PC-9 (cell line): Measurements from ENCODE around the gene CERCAM. TPM values are rescaled to one million over a fixed set of nuclear protein-coding genes. Genes with fewer than 3 reads are reported as not detected.

Source experiments
- BruUV-seq: library from RNA; stranded (reverse); fragments of 400-500 nt; replicated peaks from 2 replicates; lab custom pipeline; 2021; lab: Mats Ljungman, UMichigan
- CTCF ChIA-PET: fragments of 300-600 bp; sonication (Branson Sonifier 250); formaldehyde crosslinking; loops from one replicate; lab custom pipeline; 2022; ENCODE audit warnings: antibody characterized with exemption; lab: Charles Lee
- POLR2A ChIA-PET: fragments of 300-600 bp; sonication (Branson Sonifier 250); formaldehyde crosslinking; loops from one replicate; lab custom pipeline; 2022; ENCODE audit warnings: antibody characterized with exemption; ENCODE audit not compliant: unreplicated experiment; lab: Charles Lee
- DNase-seq, 2 experiments: peaks; one replicate each; pipeline versions ENCODE4 v3.0.0 to v3.0.0-alpha.2; 2015 to 2022; ENCODE audit warnings: mixed read lengths in 1 of 2
- H2AFZ ChIP-seq: fragments of 200-600 bp; sonication (generic); 2 replicates; pipeline ENCODE4 v1.8.1; 2017; ENCODE audit warnings: antibody characterized with exemption
- H3F3A ChIP-seq: fragments of 200-600 bp; sonication (generic); 2 replicates; pipeline ENCODE4 v1.8.1; 2017; ENCODE audit warnings: antibody characterized with exemption, mild to moderate bottlenecking, low read depth; ENCODE audit not compliant: insufficient read depth
- H3K27ac ChIP-seq: fragments of 200-600 bp; sonication (generic); 2 replicates; pipeline ENCODE4 v1.6.1; 2016; ENCODE audit warnings: mixed run types
- H3K27me3 ChIP-seq: fragments of 200-600 bp; sonication (generic); 2 replicates; pipeline ENCODE4 v1.6.1; 2016; ENCODE audit warnings: low read depth, mixed run types; ENCODE audit not compliant: insufficient read depth
- H3K36me3 ChIP-seq: fragments of 200-600 bp; sonication (generic); 2 replicates; pipeline ENCODE4 v1.6.1; 2016; ENCODE audit warnings: low read depth, mixed run types
- H3K4me1 ChIP-seq: fragments of 200-600 bp; sonication (generic); replicated peaks from 2 replicates; pipeline ENCODE4 v1.6.1; 2016; ENCODE audit warnings: mixed run types; ENCODE audit not compliant: insufficient read depth
- H3K4me2 ChIP-seq: fragments of 200-600 bp; sonication (generic); 2 replicates; pipeline ENCODE4 v1.6.1; 2017; ENCODE audit warnings: mixed run types
- H3K4me3 ChIP-seq: fragments of 200-600 bp; sonication (generic); 2 replicates; pipeline ENCODE4 v1.6.1; 2016; ENCODE audit warnings: mixed run types
- H3K79me2 ChIP-seq: fragments of 200-600 bp; sonication (generic); 2 replicates; pipeline ENCODE4 v1.6.1; 2017; ENCODE audit warnings: low read depth, mixed run types
- H3K9me2 ChIP-seq: fragments of 200-600 bp; sonication (generic); 2 replicates; pipeline ENCODE4 v1.8.1; 2017; ENCODE audit warnings: mild to moderate bottlenecking; ENCODE audit not compliant: insufficient read depth
- H3K9me3 ChIP-seq: fragments of 200-600 bp; sonication (generic); 2 replicates; pipeline ENCODE4 v1.8.1; 2016; ENCODE audit warnings: low read depth; ENCODE audit not compliant: insufficient read depth
- H4K20me1 ChIP-seq: fragments of 200-600 bp; sonication (generic); 2 replicates; pipeline ENCODE4 v1.8.1; 2017; ENCODE audit not compliant: insufficient read depth
- CTCF ChIP-seq: fragments of 200-600 bp; sonication (generic); conservative IDR thresholded peaks from 2 replicates; pipeline ENCODE4 v1.6.1; 2017; ENCODE audit warnings: mixed run types, antibody characterized with exemption, mild to moderate bottlenecking, moderate library complexity
- EZH2 ChIP-seq: fragments of 200-600 bp; sonication (generic); IDR thresholded peaks from 2 replicates; pipeline ENCODE4 v1.8.0; 2017; ENCODE audit warnings: antibody characterized with exemption, low read depth
- intact Hi-C: fragments of 100-400 bp; cut with micrococcal nuclease; formaldehyde crosslinking; loops from one replicate; pipeline ENCODE4 v1.10.0; 2022; ENCODE audit not compliant: unreplicated experiment
- total RNA-seq: library from RNA; stranded (reverse); gene quantifications from 2 replicates; pipeline ENCODE4 v1.2.3, GENCODE V29; 2021

Gene CERCAM
- total RNA-seq, 1 experiment from 2014 or later = 87.2 TPM

DNA sequence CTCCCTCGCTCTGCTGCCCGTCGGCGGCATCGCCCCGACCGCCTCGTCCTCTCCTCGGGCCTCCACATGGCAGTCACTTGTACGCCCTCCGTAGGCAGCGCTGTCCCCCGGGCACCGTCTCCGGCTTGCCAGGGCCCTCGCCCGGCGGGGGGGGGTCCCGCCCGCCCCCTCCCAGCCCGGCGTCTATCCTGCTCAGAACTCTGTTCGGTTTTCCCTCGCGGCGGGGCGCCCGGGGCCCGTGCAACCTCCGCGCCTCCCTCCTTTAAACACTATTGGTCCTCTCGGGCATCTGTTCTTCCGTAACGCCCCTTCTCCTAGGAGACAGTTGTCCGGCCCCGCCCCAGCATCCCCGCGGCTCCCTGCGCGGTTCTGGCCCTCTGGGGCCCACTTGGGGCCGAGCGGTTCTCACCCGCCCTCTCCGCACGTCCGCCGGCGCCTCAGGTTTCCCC is 36.0 kb downstream of the CERCAM start:
- 0 out of 2 replicates have a peak, but pooled peaks cover 6% of the 10 kb centered on the region for H3F3A ChIP-seq
- TF ChIP-seq CTCF = no peak
- TF ChIP-seq EZH2 = no peak
- H3K9me2 ChIP-seq = no peaks in the 10 kb centered on the region
- intact Hi-C loops = loop anchor here (2.0 to 5.0 kb wide), 2 partner anchors 36 to 226 kb away; partner anchors contain the start of gene CERCAM
- no peaks in the 10 kb centered on the region for H4K20me1 ChIP-seq
- peak overlapping the region; percentile 90 for H3K4me3 ChIP-seq
- 0 out of 2 replicates have a peak, but pooled peaks cover 6% of the 10 kb centered on the region for H3K4me1 ChIP-seq
- peak overlapping the region; percentile 94 for H3K4me2 ChIP-seq
- no peak overlapping the region for H3K27ac ChIP-seq
- ChIA-PET POLR2A (no interaction called here), CTCF (no interaction called here)
- 0 out of 2 replicates have a peak, but pooled peaks cover 7% of the 10 kb centered on the region for H3K36me3 ChIP-seq
- no TSS peak for BruUV-seq
- peak in 1 of 2 experiments; percentile 65 for DNase-seq
- H3K27me3 ChIP-seq = no peaks in the 10 kb centered on the region
- peak overlapping the region; percentile 85 for H2AFZ ChIP-seq
- peaks cover 13% of the 10 kb centered on the region; the same call in 1 of the 2 replicates for H3K79me2 ChIP-seq
- H3K9me3 ChIP-seq = no peaks in the 10 kb centered on the region

GRCh38 chr9:128457207-128457606 is 36.5 kb downstream of the CERCAM start:
- TSS peak; percentile 25 for BruUV-seq
- no peak for DNase-seq
- Histone ChIP-seq H3K4me2 (peak overlapping the region; percentile 94), H3K4me3 (peak overlapping the region; percentile 90; the same call in 1 of the 2 replicates), H3K79me2 (peaks cover 13% of the 10 kb centered on the region; the same call in 1 of the 2 replicates), H3F3A (0 out of 2 replicates have a peak, but pooled peaks cover 6% of the 10 kb centered on the region), H3K9me2 (no peaks in the 10 kb centered on the region), H3K27ac (no peak overlapping the region), H3K9me3 (no peaks in the 10 kb centered on the region), H3K36me3 (0 out of 2 replicates have a peak, but pooled peaks cover 7% of the 10 kb centered on the region), H2AFZ (no peak overlapping the region; the same call in 1 of the 2 replicates), H3K4me1 (0 out of 2 replicates have a peak, but pooled peaks cover 6% of the 10 kb centered on the region), H3K27me3 (no peaks in the 10 kb centered on the region), H4K20me1 (no peaks in the 10 kb centered on the region)
- no peak for TF ChIP-seq EZH2
- TF ChIP-seq CTCF = no peak
- POLR2A ChIA-PET = interaction anchor here (0.5 to 0.6 kb wide), 2 partner anchors 8 to 215 kb away, joined by 4 to 8 read pairs; no protein-coding TSS in a partner anchor
- CTCF ChIA-PET = interaction anchor here (0.7 kb wide), 1 partner anchor 293 kb away, joined by 7 read pairs; no protein-coding TSS in a partner anchor
- intact Hi-C loops = loop anchor here (2.0 to 5.0 kb wide), 2 partner anchors 36 to 225 kb away; partner anchors contain the start of gene CERCAM

- ChIA-PET POLR2A (no interaction called here), CTCF (no interaction called here)
- BruUV-seq = no TSS peak
- H3K9me3 ChIP-seq = no peaks in the 10 kb centered on the region
- no peak overlapping the region for H2AFZ ChIP-seq
- TF ChIP-seq CTCF = no peak
- TF ChIP-seq EZH2 = no peak
- H3K4me3 ChIP-seq = no peak overlapping the region
- H3K27me3 ChIP-seq = no peaks in the 10 kb centered on the region
- peaks cover 13% of the 10 kb centered on the region; the same call in 1 of the 2 replicates for H3K79me2 ChIP-seq
- H3K36me3 ChIP-seq = peaks cover 7% of the 10 kb centered on the region; the same call in 1 of the 2 replicates
- intact Hi-C loops = loop anchor here (5.0 kb wide), 1 partner anchor 223 kb away; no protein-coding TSS in a partner anchor
- no peak overlapping the region for H3K4me2 ChIP-seq
- 0 out of 2 replicates have a peak, but pooled peaks cover 6% of the 10 kb centered on the region for H3F3A ChIP-seq
- H3K4me1 ChIP-seq = 0 out of 2 replicates have a peak, but pooled peaks cover 6% of the 10 kb centered on the region
- no peak for DNase-seq
- H3K9me2 ChIP-seq = no peaks in the 10 kb centered on the region
- no peaks in the 10 kb centered on the region for H4K20me1 ChIP-seq
- no peak overlapping the region for H3K27ac ChIP-seq
Observed at GRCh38 chr9:128459011-128459410, 38.4 kb downstream of the CERCAM start.
